DND-41 (cell line): ENCODE results near the gene AFF1.
A peak's percentile ranks its signal among the peaks of the same experiment; 100 is the strongest.

Experiments
- ATAC-seq: fragments of 200-7000 bp; cut with Tn5 transposase; 3 replicates; pipeline ENCODE4 v1.9.1; 2021; ENCODE audit warnings: low read depth; ENCODE audit not compliant: insufficient read depth
- DNase-seq: peaks from one replicate; pipeline ENCODE4 v3.0.0-alpha.2; 2020
- H2AFZ ChIP-seq: 2 replicates; pipeline ENCODE4 v1.6.0; 2012; ENCODE audit warnings: low read depth, low read length
- H3K27ac ChIP-seq: 2 replicates; pipeline ENCODE4 v1.5.1; 2012; ENCODE audit warnings: low read length, inconsistent platforms
- H3K27me3 ChIP-seq: fragments of 200-600 bp; sonication (generic); 2 replicates; pipeline ENCODE4 v1.6.0; 2012; ENCODE audit warnings: low read length, mild to moderate bottlenecking, inconsistent platforms; ENCODE audit not compliant: insufficient read depth, poor library complexity
- H3K36me3 ChIP-seq: 2 replicates; pipeline ENCODE4 v1.5.1; 2012; ENCODE audit warnings: low read length, inconsistent platforms; ENCODE audit not compliant: insufficient read depth
- H3K4me1 ChIP-seq: 2 replicates; pipeline ENCODE4 v1.5.1; 2012; ENCODE audit warnings: mild to moderate bottlenecking, low read length; ENCODE audit not compliant: insufficient read depth
- H3K4me2 ChIP-seq: 2 replicates; pipeline ENCODE4 v1.6.0; 2012; ENCODE audit warnings: mild to moderate bottlenecking, moderate library complexity, low read length, inconsistent platforms; ENCODE audit not compliant: insufficient read depth
- H3K4me3 ChIP-seq, 2 experiments: fragments of 200-600 bp in 1 of 2; shearing (Covaris generic) in 1 of 2; 2 replicates each; pipeline ENCODE4 v1.5.1; 2012 to 2016; ENCODE audit warnings: inconsistent platforms in 2 of 2, low read length in 2 of 2, mild to moderate bottlenecking in 2 of 2, low read depth in 1 of 2, moderate library complexity in 1 of 2
- H3K79me2 ChIP-seq: 2 replicates; pipeline ENCODE4 v1.6.0; 2012; ENCODE audit warnings: low read length, inconsistent platforms; ENCODE audit not compliant: insufficient read depth
- H3K9ac ChIP-seq: 2 replicates; pipeline ENCODE4 v1.6.0; 2012; ENCODE audit warnings: low read depth, mild to moderate bottlenecking, inconsistent platforms, low read length, moderate library complexity
- H3K9me3 ChIP-seq: 2 replicates; pipeline ENCODE4 v1.5.1; 2012; ENCODE audit warnings: low read length, moderate library complexity, mild to moderate bottlenecking, inconsistent platforms; ENCODE audit not compliant: insufficient read depth, severe bottlenecking
- H4K20me1 ChIP-seq: 2 replicates; pipeline ENCODE4 v1.6.0; 2012; ENCODE audit warnings: low read length; ENCODE audit not compliant: insufficient read depth
- CTCF ChIP-seq: IDR thresholded peaks from 2 replicates; pipeline ENCODE4 v1.5.1; 2012; ENCODE audit warnings: borderline replicate concordance, low read length, moderate library complexity, mild to moderate bottlenecking; ENCODE audit not compliant: poor library complexity, severe bottlenecking; ENCODE audit errors: extremely low read depth
- EZH2 ChIP-seq: IDR thresholded peaks from 3 replicates; pipeline ENCODE4 v1.6.1; 2012; ENCODE audit warnings: borderline replicate concordance, low read depth, mild to moderate bottlenecking, moderate library complexity, low read length, inconsistent platforms; ENCODE audit not compliant: severe bottlenecking

The AFF1 gene

DNA sequence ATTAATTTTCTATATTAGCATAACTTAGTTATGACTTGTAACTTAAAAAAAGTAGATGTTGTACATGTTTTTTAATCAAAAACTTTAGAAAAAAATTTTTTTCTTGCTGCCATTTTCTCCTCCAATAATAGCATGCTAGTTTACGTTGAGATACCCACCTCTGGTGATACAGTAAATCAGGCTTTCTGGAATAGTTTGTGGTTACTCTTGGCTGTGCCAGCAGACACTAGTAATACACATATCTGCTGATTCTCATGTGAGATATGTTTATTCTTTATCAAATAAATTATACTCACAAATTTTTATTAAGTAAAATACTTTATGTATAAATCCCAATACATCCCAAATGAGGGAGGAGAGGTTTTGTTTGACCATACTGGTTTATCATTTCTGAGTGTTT lies 168.3 kb downstream of the AFF1 start:
- Histone ChIP-seq H3K4me1 (peaks cover 16% of the 10 kb centered on the region), H3K9ac (no peak overlapping the region), H3K27ac (no peak overlapping the region), H2AFZ (no peak overlapping the region), H3K9me3 (no peaks in the 10 kb centered on the region), H3K79me2 (peaks cover 10% of the 10 kb centered on the region; the same call in 1 of the 2 replicates), H3K36me3 (peaks cover 49% of the 10 kb centered on the region), H3K4me2 (no peak overlapping the region), H4K20me1 (peaks cover 16% of the 10 kb centered on the region; the same call in 1 of the 2 replicates), H3K27me3 (no peaks in the 10 kb centered on the region), H3K4me3 (no peak overlapping the region)
- no peak for TF ChIP-seq EZH2
- TF ChIP-seq CTCF, result no peak
- no peak for DNase-seq
- ATAC-seq, result no peak

GRCh38 chr4:87103691-87104187 lies 168.9 kb downstream of the AFF1 start:
- no peak for TF ChIP-seq EZH2
- TF ChIP-seq CTCF, result no peak
- ATAC-seq, result peak; percentile 58
- Histone ChIP-seq H3K4me2 (no peak overlapping the region), H3K9ac (no peak overlapping the region), H2AFZ (no peak overlapping the region), H3K79me2 (peaks cover 10% of the 10 kb centered on the region; the same call in 1 of the 2 replicates), H4K20me1 (peaks cover 16% of the 10 kb centered on the region; the same call in 1 of the 2 replicates), H3K27ac (no peak overlapping the region; the same call in 1 of the 2 replicates), H3K4me3 (no peak overlapping the region), H3K27me3 (no peaks in the 10 kb centered on the region), H3K4me1 (peaks cover 16% of the 10 kb centered on the region), H3K36me3 (peaks cover 50% of the 10 kb centered on the region), H3K9me3 (no peaks in the 10 kb centered on the region)
- DNase-seq, result no peak

DNA sequence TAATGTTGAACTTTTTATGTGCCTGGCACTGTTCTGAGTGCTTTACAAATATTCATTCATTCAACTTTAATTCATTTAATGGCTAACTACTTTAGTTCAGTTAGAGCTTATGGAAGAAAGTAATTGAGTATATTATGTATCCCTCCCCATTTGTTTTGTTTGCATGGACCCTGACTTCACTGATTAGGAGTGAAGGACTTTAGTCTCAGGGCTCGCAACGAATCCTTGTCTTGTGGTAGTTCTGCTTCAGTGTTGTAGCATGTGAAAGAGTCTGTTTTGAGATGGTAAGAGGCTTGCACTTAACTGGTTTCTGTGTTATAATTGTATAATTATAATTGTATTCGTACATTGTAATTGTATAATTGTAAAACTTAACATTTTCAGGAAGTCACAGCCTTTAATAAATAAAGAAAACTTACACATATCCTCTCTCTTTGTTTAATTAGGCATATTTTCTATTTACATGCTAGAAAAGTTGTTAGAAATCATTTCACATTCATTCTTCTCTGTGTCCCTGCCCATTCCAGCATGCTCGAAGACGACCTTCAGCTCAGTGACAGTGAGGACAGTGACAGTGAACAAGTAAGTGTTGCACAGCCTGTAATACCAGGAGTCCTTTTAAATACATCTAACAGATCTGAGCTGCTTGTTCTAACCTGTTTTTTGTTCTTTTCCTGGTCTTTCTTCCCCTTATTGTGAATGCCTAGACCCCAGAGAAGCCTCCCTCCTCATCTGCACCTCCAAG lies 170.5 kb downstream of the AFF1 start:
- H3K79me2 ChIP-seq, result peaks cover 7% of the 10 kb centered on the region; the same call in 1 of the 2 replicates
- H3K27ac ChIP-seq, result no peak overlapping the region
- no peak overlapping the region for H2AFZ ChIP-seq
- peaks cover 14% of the 10 kb centered on the region; the same call in 1 of the 2 replicates for H4K20me1 ChIP-seq
- ATAC-seq (no peak), DNase-seq (no peak)
- no peaks in the 10 kb centered on the region for H3K9me3 ChIP-seq
- H3K9ac ChIP-seq, result no peak overlapping the region
- TF ChIP-seq EZH2, result no peak
- TF ChIP-seq CTCF, result no peak
- H3K27me3 ChIP-seq, result no peaks in the 10 kb centered on the region
- H3K4me2 ChIP-seq, result no peak overlapping the region
- peaks cover 46% of the 10 kb centered on the region for H3K36me3 ChIP-seq
- H3K4me3 ChIP-seq, result no peak overlapping the region
- peaks cover 16% of the 10 kb centered on the region for H3K4me1 ChIP-seq
